Small intestine (tissue), 7 donors: ENCODE measurements around the gene HIPK2. TPM values are rescaled to one million over a fixed set of nuclear protein-coding genes. Genes with fewer than 3 reads are reported as not detected.
A peak's percentile ranks its signal among the peaks of the same experiment; 100 is the strongest.

Experiments used
- DNase-seq, 2 donors: peaks; one replicate each; pipeline versions ENCODE4 v3.0.0 to v3.0.0-alpha.2; 2013
- FAIRE-seq: peaks from 2 replicates; lab custom pipeline; 2012; peaks lifted over from hg19 to GRCh38; lab: Jason Lieb, UNC
- H3K27ac ChIP-seq, 3 donors: one replicate each; pipeline ENCODE4 v1.5.1; 2013; ENCODE audit warnings: low read length in 2 of 3, mild to moderate bottlenecking in 2 of 3, control low read depth in 1 of 3, inconsistent platforms in 1 of 3, low read depth in 1 of 3, moderate library complexity in 1 of 3
- H3K27me3 ChIP-seq, 3 donors: one replicate each; pipeline ENCODE4 v1.6.1; 2013; ENCODE audit warnings: low read length in 3 of 3, inconsistent platforms in 1 of 3; ENCODE audit not compliant: control insufficient read depth in 3 of 3, insufficient read depth in 3 of 3
- H3K36me3 ChIP-seq, 3 donors: one replicate each; pipeline ENCODE4 v1.6.1; 2013; ENCODE audit warnings: low read length in 3 of 3, inconsistent platforms in 1 of 3, low read depth in 1 of 3, mild to moderate bottlenecking in 1 of 3, moderate library complexity in 1 of 3; ENCODE audit not compliant: control insufficient read depth in 3 of 3, insufficient read depth in 2 of 3
- H3K4me1 ChIP-seq, 3 donors: one replicate each; pipeline ENCODE4 v1.6.1; 2013; ENCODE audit warnings: low read length in 2 of 3, inconsistent platforms in 1 of 3, low read depth in 1 of 3, mild to moderate bottlenecking in 1 of 3, moderate library complexity in 1 of 3; ENCODE audit not compliant: control insufficient read depth in 3 of 3, insufficient read depth in 2 of 3
- H3K4me3 ChIP-seq, 3 donors: one replicate each; pipeline ENCODE4 v1.5.1; 2013; ENCODE audit warnings: low read length in 3 of 3, control low read depth in 1 of 3, inconsistent platforms in 1 of 3, low read depth in 1 of 3, mild to moderate bottlenecking in 1 of 3, moderate library complexity in 1 of 3
- H3K9me3 ChIP-seq, 2 donors: one replicate each; pipeline ENCODE4 v1.6.1; 2013; ENCODE audit warnings: low read depth in 1 of 2, low read length in 1 of 2; ENCODE audit not compliant: control insufficient read depth in 2 of 2, insufficient read depth in 1 of 2
- WGBS, 3 donors: extraction: QIAGEN DNeasy Blood & Tissue Kit; methylation state at CpG; one replicate each; pipeline ENCODE4 v1.1.7; 2013; 5-methylcytosine and 5-hydroxymethylcytosine counted together
- polyA plus RNA-seq, 4 donors: library from polyadenylated mRNA; stranded (reverse) in 3 of 4; unstranded in 1 of 4; fragments of 200-250 nt in 3 of 4; fragments of 120-200 nt in 1 of 4; gene quantifications; one replicate each; pipeline versions ENCODE4 v1.2.1 to v1.2.3, GENCODE V29; 2013
- donor health status: healthy with polysubstance abuse.
- donor health status: control.
- donor health status: control.
- donor health status: Bipolar disorder and iron deficiency.
- donor health status: healthy.

HIPK2 gene
- polyA plus RNA-seq, 4 donors = 3.2 to 11.4 (median 7.2) TPM

DNA sequence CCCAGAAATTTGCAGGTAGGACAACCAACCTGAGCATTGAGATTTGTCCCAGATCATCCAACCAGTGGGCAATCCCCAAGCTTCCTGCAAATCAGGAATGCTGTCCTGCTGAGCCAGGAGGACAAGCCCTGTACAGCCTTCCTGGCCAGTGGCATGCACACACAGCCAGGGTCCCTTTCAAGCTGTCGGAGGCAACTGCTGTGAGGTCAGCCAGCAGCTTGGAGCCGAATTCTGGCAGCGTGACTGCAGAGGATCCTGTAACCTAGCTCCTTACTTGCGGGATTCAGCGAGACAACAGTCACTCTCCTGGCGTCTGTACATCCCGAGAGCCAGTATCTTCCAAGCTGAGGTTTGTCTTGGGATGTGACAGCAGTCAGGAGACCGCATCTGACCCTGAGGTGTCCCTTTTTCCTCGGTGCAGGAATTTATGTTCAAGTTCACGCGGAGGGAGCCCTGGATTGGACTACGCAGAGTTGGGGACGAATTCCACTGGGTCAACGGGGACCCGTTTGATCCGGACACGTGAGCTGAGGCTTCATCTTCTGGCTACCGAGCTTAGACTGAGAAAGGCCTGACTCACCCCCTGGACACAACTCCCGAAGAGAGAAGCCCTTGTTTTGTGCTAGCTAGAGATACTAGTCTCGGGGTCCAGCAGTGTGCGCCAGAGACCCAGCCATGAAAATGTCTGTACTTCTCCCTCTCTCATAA lies 236.0 kb downstream of the HIPK2 start:
- no peak overlapping the region for H3K27ac ChIP-seq
- peaks cover 0 to 1% (median 0%) of the 10 kb centered on the region in 3 donors for H3K4me1 ChIP-seq
- no peak for FAIRE-seq
- DNase-seq = no peak
- H3K27me3 ChIP-seq = no peaks in the 10 kb centered on the region
- WGBS, 3 donors = 76 to 78% (median 77%) methylated on average over 21 of the region's 21 CpGs
- H3K36me3 ChIP-seq = no peaks in the 10 kb centered on the region
- H3K4me3 ChIP-seq = no peak overlapping the region
- H3K9me3 ChIP-seq = no peaks in the 10 kb centered on the region

DNA sequence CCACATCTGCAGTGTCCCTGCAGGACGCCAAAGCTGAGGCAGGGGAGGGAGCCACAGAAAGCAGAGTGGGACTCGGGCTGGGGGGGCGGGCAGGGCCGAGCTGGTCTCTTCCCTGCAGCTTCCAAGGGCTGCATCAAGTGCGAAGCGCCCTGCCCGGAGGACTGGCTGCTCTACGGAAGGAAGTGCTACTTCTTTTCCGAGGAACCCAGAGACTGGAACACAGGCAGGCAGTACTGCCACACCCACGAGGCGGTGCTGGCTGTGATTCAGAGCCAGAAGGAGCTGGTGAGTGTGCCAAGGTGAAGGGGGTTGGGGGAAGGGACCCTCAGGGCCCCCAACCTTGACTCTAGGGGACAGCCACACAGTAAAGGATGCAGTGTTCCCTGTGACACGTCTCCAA lies 237.6 kb downstream of the HIPK2 start:
- H3K27ac ChIP-seq = no peak overlapping the region
- no peaks in the 10 kb centered on the region for H3K9me3 ChIP-seq
- no peak for FAIRE-seq
- no peak overlapping the region for H3K4me3 ChIP-seq
- peaks cover 0 to 1% (median 0%) of the 10 kb centered on the region in 3 donors for H3K4me1 ChIP-seq
- 24 to 49% (median 28%) methylated on average over 12 of the region's 12 CpGs for WGBS, 3 donors
- peak in 1 of 2 donors; percentile 12 for DNase-seq
- peaks cover 0 to 2% (median 0%) of the 10 kb centered on the region in 3 donors for H3K27me3 ChIP-seq
- no peaks in the 10 kb centered on the region for H3K36me3 ChIP-seq

DNA sequence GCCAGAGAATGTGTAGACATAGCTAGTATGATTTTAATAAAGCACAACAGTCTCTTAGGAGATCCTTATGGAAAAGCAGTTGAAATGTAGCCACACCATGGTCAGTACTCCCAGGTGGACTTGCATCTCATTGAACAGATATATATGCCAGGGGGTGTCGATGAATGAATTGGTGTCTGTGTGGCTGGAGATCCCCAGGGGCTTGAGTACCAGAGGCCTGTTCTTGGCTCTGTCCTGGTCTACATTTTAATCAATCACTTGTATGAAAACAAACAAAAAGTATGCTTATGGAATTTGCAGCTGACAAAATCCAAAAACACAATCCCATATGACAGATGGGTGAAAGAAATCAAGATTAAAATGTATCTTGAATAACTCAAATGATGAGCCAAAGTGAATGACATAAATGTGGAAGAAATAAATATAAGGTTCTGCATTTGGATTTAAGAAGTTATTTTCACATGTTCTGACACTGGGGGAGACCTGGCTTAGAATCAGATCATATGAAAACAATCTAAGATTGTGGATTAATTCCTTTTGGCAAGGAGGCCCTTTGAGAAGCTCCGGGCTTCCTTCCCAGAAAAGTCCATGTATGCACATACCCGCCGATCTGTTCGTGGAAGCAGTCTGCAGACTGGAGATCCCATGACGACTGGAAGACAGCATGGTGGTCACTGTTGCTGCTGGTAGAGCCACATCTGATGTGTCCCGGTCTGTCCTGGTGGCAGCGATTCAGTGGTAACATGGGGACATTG lies 238.7 kb downstream of the HIPK2 start:
- H3K9me3 ChIP-seq = no peaks in the 10 kb centered on the region
- no peaks in the 10 kb centered on the region for H3K36me3 ChIP-seq
- peaks cover 0 to 2% (median 0%) of the 10 kb centered on the region in 3 donors for H3K27me3 ChIP-seq
- H3K27ac ChIP-seq = no peak overlapping the region
- 64 to 90% (median 84%) methylated on average over 8 of the region's 8 CpGs for WGBS, 3 donors
- DNase-seq (no peak), FAIRE-seq (no peak)
- peaks cover 0 to 1% (median 0%) of the 10 kb centered on the region in 3 donors for H3K4me1 ChIP-seq
- H3K4me3 ChIP-seq = no peak overlapping the region

DNA sequence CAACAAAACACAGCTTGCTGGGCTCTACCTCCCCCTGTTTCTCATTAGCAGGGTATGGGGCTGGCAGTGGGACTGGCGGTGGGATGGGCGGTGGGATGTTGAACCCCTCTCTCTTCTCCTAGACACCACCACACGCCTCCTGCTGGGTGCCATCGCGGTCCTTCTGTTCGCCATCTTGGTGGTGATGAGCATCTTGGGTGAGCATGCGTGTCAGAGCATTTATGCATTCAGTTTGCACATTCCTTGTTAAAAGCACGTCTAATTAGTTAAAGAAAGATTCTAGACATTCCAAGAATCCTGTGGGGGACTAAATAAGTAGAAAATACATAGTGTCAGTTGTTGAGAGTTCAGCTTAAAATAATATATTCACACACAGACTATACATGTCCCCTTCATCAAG lies 241.6 kb downstream of the HIPK2 start:
- no peak for FAIRE-seq
- 91 to 95% (median 95%) methylated on average over 8 of the region's 8 CpGs for WGBS, 3 donors
- Histone ChIP-seq H3K9me3 (no peaks in the 10 kb centered on the region), H3K27me3 (peaks cover 0 to 2% (median 0%) of the 10 kb centered on the region in 3 donors), H3K4me1 (peaks cover 0 to 1% (median 0%) of the 10 kb centered on the region in 3 donors), H3K27ac (no peak overlapping the region), H3K4me3 (no peak overlapping the region), H3K36me3 (no peaks in the 10 kb centered on the region)
- no peak for DNase-seq

DNA sequence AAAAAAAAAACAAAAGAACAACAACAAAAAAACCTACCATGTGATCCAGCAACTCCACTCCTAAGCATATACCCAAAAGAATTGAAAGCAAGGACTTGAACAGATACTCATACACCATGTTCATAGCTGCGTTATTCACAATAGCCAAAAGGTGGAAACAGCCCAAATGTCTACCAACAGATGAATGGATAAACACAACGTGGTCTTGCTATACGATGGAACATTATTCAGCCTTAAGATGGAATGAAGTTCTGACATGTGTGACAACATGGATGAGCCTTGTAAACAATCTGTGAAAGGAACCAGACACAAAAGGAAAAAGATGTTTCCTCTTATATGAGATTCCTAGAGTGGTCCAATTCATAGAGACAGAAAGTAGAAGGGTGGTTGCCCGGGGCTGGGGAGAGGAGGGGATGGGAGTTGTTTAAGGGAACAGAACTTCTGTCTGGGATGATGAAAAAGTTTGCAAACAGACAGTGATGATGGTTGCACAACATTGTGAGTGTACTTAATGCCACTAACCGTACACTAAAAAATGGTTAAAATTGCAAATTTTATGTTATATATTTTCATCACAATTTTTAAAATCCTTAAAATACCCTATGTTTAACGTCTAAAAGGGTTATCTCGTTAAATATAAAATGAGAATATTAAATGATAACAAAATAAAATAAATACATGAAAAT lies 242.7 kb downstream of the HIPK2 start:
- H3K4me3 ChIP-seq = no peak overlapping the region
- DNase-seq = no peak
- H3K4me1 ChIP-seq = peaks cover 0 to 1% (median 0%) of the 10 kb centered on the region in 3 donors
- no peaks in the 10 kb centered on the region for H3K36me3 ChIP-seq
- peaks cover 0 to 2% (median 0%) of the 10 kb centered on the region in 3 donors for H3K27me3 ChIP-seq
- no peak overlapping the region for H3K27ac ChIP-seq
- no peak for FAIRE-seq
- no peaks in the 10 kb centered on the region for H3K9me3 ChIP-seq
- WGBS, 3 donors = 70 to 80% (median 73%) methylated on average over 7 of the region's 7 CpGs

DNA sequence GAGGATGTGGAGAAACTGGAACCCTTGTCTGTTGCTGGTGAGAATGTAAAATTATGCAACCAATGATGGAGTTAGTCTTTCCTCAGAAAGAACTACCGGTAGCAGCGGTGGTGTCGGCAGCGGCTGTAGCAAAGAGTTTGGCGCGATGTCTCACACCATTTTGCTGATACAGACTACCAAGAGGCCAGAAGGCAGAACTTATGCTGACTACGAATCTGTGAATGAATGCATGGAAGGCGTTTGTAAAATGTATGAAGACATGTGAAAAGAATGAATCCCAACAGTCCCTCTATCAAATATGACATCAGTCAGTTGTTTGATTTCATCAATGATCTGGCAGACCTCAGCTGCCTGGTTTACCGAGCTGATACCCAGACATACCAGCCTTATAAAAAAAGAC lies 243.7 kb downstream of the HIPK2 start:
- H3K4me3 ChIP-seq = no peak overlapping the region
- FAIRE-seq = no peak
- 87 to 91% (median 88%) methylated on average over 9 of the region's 9 CpGs for WGBS, 3 donors

DNA sequence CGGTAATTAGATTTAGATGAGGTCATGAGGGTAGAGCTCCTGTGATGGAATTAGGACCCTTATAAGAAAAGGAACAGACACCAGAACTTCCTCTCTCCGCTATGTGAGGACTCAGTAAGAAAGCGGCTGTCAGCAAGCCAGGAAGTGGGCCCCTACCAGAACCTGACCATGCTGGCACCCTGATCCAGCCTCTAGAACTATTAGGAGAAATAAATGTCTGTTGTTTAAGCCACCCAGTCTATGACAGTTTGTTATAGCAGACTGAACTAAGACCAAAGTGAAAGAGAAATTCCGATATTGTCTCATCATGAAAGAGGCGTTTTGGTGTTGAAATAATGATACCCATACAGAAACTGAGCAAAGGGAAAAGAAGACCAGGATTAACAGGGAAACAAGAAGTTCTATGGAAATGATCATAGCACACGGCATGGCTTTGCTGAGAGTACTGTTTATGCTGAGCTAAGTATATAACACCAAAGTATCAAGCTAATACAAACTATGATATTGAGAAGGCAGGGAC lies 245.1 kb downstream of the HIPK2 start:
- H3K27ac ChIP-seq = no peak overlapping the region
- H3K4me3 ChIP-seq = no peak overlapping the region
- DNase-seq (no peak), FAIRE-seq (no peak)
- peaks cover 0 to 5% (median 0%) of the 10 kb centered on the region in 3 donors for H3K27me3 ChIP-seq
- 85 to 88% (median 88%) methylated on average over 6 of the region's 6 CpGs for WGBS, 3 donors
- no peaks in the 10 kb centered on the region for H3K9me3 ChIP-seq
- no peaks in the 10 kb centered on the region for H3K4me1 ChIP-seq
- H3K36me3 ChIP-seq = no peaks in the 10 kb centered on the region

More for the DNA sequence above, 243.7 kb downstream of the HIPK2 start:
- H3K27me3 ChIP-seq = peaks cover 0 to 2% (median 0%) of the 10 kb centered on the region in 3 donors
- H3K9me3 ChIP-seq = no peaks in the 10 kb centered on the region
- no peaks in the 10 kb centered on the region for H3K4me1 ChIP-seq
- no peak for DNase-seq
- no peak overlapping the region for H3K27ac ChIP-seq
- no peaks in the 10 kb centered on the region for H3K36me3 ChIP-seq

DNA sequence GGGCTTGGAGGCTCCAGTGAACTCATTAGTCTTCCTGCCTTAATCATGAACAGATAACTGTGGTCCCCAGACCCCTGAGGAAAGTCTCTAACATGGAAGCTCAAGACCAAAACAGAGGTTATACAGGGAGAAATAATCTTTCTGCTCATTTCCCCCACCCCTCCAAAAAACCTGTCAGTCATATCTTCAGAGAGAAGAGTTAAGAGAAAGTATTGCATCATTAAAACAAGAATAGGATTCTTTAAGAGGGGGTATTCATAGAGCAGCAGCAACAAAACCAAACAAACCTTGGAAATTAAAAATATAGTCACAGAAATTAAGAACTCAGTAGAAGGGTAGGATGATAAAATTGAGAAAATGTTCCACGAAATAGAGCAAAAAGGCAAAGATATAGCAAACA lies 246.7 kb downstream of the HIPK2 start:
- no peak for FAIRE-seq
- 86 to 89% (median 87%) methylated on average over 1 of the region's 1 CpG for WGBS, 3 donors

More for the DNA sequence above, 246.7 kb downstream of the HIPK2 start:
- no peak overlapping the region for H3K27ac ChIP-seq
- H3K36me3 ChIP-seq = no peaks in the 10 kb centered on the region
- no peaks in the 10 kb centered on the region for H3K4me1 ChIP-seq
- H3K27me3 ChIP-seq = peaks cover 0 to 16% (median 0%) of the 10 kb centered on the region in 3 donors
- H3K4me3 ChIP-seq = no peak overlapping the region
- H3K9me3 ChIP-seq = no peaks in the 10 kb centered on the region
- no peak for DNase-seq
